HG03354 (cell line): ENCODE measurements around the gene CNIH1.
"Not testable (repeated sequence)": the region's sequence is repeated elsewhere in the genome, so short reads cannot be mapped to it uniquely, and the experiment has no call there.

Experiments
- ATAC-seq: cut with Tn5 transposase; IDR thresholded peaks from one replicate; pipeline ENCODE4 v1.9.1; 2021; ENCODE audit warnings: mild to moderate bottlenecking; ENCODE audit not compliant: unreplicated experiment, poor library complexity, severe bottlenecking

Gene CNIH1

GRCh38 chr14:54392986-54393884, 47.9 kb downstream of the CNIH1 start:
- not testable (repeated sequence) for ATAC-seq

GRCh38 chr14:54392131-54392859, 48.9 kb downstream of the CNIH1 start:
- no peak for ATAC-seq

- no peak for ATAC-seq
Measured at GRCh38 chr14:54387328-54387727, 53.8 kb downstream of the CNIH1 start.

- no peak for ATAC-seq
Measured at GRCh38 chr14:54385556-54385955, 55.6 kb downstream of the CNIH1 start.

GRCh38 chr14:54383835-54384234, 57.3 kb downstream of the CNIH1 start:
- ATAC-seq, result no peak

GRCh38 chr14:54381821-54382220, 59.4 kb downstream of the CNIH1 start:
- ATAC-seq, result no peak

GRCh38 chr14:54380558-54380957, 60.6 kb downstream of the CNIH1 start:
- ATAC-seq, result not testable (repeated sequence)

GRCh38 chr14:54378893-54379292, 62.3 kb downstream of the CNIH1 start:
- ATAC-seq, result not testable (repeated sequence)

GRCh38 chr14:54377501-54377900, 63.7 kb downstream of the CNIH1 start:
- ATAC-seq, result no peak

- no peak for ATAC-seq
Measured at GRCh38 chr14:54374117-54374884, 66.9 kb downstream of the CNIH1 start.
